ENCODE data around the gene MCRS1.

Gene MCRS1

DNA sequence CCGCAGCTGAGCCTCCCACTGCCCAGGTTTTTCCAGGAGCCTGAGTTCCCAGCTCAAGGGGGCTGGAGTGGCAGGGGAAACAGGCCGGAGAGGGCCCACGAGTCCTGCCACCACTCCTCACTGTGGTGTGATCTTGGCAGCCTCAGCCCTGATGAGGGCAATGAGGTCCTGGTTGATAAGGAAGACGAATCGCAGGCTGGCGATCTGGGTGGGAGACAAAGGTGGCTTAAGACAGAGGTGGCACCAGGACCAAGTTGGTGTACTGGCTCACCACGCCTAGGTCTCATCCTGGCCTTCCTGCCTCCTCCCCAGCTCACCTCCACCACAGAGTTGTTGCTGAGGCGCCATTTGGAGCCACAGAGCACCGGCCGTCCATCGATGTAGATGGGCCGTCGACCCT is 9.4 kb downstream of the MCRS1 start:
- Histone ChIP-seq H3K4me3 (no peak overlapping the region), H3K27ac (no peak overlapping the region)

DNA sequence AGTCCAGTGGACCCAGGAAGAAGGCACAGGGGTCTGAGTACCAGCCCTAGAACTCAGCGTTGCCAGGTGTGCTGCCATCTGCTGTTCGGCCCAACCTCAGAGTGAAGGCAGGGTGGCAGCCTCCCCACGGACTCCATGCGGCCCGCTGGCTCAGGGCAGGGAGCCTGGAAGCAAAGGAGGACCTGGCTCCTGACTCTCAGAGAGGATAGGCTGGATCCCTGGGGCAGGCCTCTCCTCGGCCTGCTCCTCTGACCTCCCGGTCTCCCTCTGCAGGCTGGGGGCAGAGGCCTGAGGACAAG is 10.1 kb downstream of the MCRS1 start:
- no peak overlapping the region for H3K4me3 ChIP-seq
- peak overlapping the region in 1 of 21 experiments; percentile 16 for H3K27ac ChIP-seq

DNA sequence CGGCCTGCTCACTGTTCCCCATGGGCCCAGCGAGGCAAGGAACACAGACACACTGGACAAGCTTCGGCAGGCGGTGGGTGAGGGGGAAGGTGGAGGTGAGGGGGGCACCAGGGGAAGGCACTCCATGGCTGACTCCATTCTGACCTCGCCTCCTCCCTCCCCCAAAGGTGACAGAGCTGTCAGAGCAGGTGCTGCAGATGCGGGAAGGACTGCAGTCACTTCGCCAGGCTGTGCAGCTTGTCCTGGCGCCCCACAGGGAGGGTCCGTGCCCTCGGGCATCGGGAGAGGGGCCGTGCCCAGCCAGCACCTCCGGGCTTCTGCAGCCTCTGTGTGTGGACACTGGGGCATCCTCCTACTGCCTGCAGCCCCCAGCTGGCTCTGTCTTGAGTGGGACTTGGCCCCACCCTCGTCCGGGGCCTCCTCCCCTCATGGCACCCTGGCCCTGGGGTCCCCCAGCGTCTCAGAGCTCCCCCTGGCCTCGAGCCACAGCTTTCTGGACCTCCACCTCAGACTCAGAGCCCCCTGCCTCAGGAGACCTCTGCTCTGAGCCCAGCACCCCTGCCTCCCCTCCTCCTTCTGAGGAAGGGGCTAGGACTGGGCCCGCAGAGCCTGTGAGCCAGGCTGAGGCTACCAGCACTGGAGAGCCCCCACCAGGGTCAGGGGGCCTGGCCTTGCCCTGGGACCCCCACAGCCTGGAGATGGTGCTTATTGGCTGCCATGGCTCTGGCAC is 10.6 kb downstream of the MCRS1 start:
- peak overlapping the region in 1 of 21 experiments; percentile 16 for H3K27ac ChIP-seq

DNA sequence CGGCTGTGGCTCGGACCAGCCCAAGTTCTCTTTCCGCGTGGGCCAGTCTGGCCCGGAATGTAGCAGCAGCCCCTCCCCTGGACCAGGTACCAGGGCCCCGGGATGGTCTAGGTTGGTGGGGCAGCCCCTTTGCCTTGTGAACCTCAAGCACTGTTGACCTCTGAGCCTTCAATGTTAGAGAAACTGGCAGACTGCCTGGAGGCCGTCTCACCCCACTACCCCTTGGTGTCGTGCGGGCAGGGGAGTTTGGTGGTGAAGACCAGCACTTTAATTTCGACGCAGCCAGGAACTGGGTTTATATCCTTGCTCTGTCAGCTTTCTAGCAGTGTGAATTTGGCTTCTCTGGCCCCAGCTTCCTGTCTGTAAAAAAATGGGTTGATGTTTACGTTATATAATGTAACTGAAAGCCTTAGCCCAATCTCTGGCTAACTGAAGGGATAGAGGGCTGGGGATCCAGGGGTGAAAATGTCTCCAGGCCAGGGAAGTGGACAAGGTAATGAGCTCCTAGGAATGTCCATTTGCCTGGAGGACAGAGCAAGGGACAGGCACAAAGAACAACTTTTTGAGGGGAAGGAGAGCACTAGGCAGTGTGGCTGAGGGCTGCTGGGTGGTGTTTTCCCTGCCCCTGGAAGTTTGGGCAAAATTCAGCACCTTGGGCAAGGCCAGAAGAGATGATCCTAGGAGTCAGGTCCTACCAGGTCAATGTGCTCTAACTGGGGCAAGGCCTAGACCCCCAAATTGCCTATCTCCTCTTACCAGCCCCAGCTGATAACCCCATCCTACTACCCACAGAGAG is 11.4 kb downstream of the MCRS1 start:
- Histone ChIP-seq H3K27ac (no peak overlapping the region), H3K4me3 (no peak overlapping the region)

More for the DNA sequence above, 10.6 kb downstream of the MCRS1 start:
- H3K4me3 ChIP-seq = no peak overlapping the region

DNA sequence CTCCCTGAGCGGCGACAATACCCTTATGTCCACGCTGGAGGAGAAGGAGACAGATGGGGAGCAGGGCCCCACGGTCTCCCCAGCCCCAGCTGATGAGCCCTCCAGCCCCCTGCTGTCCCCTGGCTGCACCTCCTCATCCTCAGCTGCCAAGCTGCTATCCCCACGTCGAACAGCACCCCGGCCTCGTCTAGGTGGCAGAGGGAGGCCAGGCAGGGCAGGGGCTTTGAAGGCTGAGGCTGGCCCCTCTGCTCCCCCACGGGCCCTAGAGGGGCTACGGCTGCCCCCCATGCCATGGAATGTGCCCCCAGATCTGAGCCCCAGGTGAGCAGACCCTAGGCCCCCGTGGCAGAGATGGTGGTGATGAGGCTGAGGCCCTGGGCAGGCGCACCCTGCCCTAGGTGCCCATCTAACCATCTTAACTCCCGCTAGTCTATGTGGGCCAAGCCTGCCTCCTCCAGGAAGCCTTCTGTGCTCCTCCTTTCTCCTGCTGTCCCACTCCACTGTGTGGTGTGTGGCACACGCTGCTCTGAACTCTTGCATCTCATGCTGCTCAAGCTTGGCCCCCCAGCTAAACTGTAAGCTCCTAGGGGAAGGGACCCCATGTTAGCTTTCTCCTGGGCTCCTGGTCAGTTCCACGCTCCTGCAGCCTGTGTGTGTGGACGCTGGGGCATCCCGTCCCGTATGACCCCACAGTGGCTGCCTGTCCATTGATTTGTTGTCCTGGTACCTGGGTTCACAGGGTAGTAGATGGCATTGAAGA is 12.1 kb downstream of the MCRS1 start:
- Histone ChIP-seq H3K27ac (no peak overlapping the region), H3K4me3 (no peak overlapping the region)

DNA sequence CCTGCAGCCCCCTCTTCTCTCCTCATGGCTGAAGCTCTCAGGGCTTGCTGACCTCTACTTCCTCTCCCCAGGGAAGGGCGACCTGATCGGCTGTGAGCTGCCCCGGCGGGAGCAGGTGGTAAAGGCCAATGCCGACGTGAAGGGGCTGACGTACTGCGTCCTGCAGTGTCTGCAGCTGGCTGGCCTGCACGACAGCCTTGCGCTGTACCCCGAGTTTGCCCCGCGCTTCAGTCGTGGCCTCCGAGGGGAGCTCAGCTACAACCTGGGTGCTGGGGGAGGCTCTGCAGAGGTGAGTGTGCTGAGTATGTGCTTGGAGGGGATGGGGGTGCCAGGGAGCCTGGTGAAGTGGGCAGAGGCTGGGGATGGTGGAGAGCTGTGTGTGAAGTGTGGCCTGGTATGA is 13.7 kb downstream of the MCRS1 start:
- Histone ChIP-seq H3K27ac (no peak overlapping the region), H3K4me3 (no peak overlapping the region)

DNA sequence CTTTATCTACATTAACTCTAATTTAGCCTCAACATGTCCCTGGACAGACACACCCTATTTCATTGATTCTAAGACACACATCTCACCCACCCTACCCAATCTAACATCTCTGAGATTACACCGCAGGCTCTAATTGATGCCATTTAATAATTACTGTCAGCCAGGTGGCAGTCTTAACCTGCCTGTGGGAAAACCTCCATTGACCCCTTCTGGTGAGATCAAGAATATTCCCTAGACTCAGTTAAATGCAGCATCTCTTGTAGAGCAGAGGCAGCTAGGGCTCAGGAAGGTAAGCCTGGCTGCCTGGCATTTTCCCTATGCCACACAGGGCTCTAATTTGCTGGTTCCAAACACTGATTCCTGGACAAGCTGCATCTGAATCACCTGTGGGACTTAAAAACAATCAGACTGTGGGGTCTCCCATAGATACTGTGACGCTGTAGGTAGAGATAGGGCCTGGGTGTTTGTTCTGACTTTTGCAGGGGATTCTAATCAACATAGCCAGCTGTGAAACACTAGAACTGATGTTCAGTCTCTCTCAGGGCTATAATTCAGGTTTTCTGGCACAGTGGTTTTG is 14.3 kb downstream of the MCRS1 start:
- Histone ChIP-seq H3K4me3 (no peak overlapping the region), H3K27ac (no peak overlapping the region)

DNA sequence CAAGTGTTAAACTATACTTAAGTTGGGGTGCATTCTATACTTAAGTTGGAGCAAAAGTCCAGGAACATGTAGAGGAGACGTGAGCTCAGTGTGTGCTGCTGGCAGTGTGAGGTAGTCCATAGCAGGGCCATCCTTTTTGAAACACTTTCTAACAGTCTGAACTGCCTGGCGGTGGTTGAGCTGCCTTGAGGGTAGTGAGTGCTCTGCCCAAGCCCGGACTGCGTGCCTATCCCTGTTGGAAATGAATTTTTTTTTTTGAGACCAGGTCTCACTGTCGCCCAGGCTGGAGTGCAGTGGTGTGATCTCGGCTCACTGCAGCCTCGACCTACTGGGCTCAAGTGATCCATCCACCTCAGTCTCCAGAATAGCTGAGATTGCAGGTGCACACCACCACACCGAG is 15.0 kb downstream of the MCRS1 start:
- Histone ChIP-seq H3K4me3 (no peak overlapping the region), H3K27ac (no peak overlapping the region)

DNA sequence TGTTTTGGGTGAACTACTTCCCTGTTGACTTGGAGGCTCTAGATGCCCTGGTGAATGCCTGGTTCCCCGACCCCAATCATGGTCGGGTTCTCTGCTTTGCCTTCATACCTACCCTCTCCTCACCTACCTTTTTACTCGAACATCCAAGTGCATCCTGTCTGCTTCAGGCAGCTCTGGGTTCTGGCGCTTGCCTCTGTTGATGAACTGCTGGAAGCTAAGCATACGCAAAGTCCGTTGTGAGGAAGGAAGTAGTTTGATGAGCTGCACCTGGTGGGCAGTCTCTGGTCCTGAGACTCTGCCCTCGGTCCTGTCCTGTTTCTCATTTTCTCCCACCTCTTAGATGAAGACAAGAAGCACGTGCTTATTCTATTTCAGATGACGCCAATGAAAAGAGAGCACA is 15.5 kb downstream of the MCRS1 start:
- no peak overlapping the region for H3K27ac ChIP-seq
- no peak overlapping the region for H3K4me3 ChIP-seq

DNA sequence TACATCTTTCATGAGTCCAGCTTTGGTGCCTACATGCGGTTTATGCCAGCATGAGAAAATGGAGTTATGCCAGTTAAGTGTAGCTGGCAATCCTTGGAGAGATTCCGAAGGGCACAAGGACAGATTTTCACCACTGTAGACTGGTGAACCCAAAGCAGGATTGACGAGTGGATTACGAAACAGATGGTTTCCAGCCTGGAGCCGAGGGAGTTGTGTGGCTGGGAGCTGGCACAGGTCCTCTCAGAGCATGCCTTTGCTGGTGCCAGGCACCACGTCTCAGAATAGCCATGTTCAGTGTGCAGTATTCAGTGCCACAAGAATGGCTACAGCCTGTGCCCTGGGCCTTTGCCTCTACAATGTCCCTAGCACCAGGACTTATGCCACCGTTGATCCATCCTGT is 15.9 kb downstream of the MCRS1 start:
- Histone ChIP-seq H3K27ac (no peak overlapping the region), H3K4me3 (no peak overlapping the region)

DNA sequence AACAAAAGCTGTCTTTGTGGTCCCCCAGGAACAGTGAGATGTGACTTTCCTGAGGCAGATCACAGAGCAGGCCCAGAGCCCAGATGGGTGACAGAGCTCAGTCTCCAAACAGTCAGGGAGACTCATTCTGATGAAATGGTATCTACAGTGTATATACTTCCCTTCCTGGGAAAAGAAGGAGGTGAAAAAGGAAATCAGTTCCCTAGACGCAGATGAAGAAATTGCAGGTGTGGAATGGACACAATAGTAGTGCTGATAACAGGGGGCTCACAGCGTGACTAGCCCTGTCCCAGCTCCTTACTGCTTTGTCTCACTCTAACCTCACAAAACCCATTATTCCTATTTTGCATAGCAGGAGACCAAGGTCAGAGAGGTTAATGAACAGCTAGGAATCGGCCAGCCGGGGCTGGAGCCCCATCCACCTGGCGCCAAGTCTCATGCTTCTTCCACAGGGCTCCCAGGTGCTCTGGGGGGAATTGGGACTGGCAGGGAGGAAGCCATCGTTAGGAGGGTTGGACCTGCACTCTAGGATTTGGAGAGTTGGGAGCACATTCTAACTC is 17.2 kb downstream of the MCRS1 start:
- H3K4me3 ChIP-seq = no peak overlapping the region
- no peak overlapping the region for H3K27ac ChIP-seq

DNA sequence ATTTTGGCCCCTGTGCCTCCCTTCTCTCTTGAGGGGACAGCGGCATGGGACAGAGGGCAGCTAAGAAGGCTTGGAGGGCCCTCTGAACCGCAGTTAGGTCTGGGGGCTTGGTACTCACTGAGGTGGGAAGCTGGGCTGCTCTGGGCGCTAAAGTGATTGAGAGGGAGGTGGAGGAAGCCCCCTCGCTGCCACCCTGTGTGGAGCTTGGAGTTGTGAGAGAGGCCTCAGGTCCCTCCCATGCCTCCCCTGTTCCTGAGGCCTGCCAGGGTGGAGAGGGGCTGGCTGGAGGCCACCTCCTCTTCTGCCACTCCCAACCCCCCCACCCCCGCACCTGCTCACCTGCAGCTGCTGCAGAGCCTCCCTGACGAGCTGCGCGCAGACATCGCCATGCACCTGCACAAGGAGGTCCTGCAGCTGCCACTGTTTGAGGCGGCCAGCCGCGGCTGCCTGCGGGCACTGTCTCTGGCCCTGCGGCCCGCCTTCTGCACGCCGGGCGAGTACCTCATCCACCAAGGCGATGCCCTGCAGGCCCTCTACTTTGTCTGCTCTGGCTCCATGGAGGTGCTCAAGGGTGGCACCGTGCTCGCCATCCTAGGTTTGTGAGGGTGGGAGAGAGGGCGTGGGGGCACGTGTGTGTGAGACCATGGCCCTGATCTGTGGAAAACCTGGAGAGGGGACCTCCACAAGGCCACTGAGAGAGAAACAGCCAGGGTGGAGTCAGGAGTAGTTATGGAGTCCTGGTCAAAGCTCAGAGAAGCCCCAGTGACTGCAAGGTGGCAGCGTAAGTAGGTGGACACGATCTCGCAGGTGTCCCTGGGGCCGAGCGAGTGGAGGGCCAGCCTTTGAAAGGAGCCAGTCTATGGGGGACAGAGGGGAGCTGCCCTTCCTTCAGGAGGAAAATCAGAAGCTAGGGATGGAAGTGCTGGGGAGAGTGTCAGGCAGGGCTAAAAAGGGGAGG is 17.9 kb downstream of the MCRS1 start:
- no peak overlapping the region for H3K27ac ChIP-seq
- peak overlapping the region in 1 of 7 experiments; percentile 21 for H3K4me3 ChIP-seq

DNA sequence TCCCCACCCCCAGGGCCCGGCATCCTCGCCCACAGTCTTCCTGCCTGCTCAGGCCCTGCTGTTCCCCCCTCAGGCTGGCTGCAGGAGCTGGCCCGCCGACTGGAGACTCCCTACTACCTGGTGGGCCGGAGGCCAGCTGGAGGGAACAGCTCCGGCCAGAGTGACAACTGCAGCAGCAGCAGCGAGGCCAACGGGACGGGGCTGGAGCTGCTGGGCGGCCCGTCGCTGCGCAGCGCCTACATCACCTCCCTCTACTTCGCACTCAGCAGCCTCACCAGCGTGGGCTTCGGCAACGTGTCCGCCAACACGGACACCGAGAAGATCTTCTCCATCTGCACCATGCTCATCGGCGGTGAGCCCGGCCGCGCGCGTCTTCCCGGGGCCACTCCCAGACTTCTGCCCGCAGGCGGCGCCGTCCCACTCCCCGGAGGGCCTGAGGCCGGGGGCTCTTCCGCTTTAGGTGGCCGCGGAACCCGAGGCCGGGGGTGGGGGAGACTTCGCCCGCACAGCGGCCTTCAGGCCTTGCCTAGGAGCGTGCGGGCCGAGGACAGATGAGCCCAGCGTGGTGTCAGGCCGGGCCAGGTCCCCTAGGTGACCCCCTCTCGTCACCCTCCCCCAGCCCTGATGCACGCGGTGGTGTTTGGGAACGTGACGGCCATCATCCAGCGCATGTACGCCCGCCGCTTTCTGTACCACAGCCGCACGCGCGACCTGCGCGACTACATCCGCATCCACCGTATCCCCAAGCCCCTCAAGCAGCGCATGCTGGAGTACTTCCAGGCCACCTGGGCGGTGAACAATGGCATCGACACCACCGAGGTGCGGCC is 18.9 kb downstream of the MCRS1 start:
- peak overlapping the region; percentile 14 to 33 (median 16) for H3K4me3 ChIP-seq
- no peak overlapping the region for H3K27ac ChIP-seq

DNA sequence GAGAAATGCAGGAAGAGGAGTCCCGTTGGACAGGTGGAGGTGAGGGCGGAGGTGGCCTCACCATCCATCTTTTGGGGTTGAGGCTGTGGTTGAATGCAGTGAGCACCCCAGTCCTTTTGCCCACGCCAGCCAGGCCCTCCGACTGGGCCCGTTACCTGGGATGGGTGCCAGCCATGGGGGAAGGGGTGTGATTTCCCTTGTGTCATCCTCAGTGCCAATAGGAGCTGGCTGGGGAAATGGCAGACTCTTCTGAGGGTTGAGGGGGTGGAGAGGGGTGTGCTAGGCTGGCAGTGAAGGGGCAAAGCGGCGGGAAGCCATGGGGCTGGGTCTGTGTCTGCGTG is 19.5 kb downstream of the MCRS1 start:
- peak overlapping the region in 2 of 7 experiments; percentile 14 to 33 for H3K4me3 ChIP-seq

DNA sequence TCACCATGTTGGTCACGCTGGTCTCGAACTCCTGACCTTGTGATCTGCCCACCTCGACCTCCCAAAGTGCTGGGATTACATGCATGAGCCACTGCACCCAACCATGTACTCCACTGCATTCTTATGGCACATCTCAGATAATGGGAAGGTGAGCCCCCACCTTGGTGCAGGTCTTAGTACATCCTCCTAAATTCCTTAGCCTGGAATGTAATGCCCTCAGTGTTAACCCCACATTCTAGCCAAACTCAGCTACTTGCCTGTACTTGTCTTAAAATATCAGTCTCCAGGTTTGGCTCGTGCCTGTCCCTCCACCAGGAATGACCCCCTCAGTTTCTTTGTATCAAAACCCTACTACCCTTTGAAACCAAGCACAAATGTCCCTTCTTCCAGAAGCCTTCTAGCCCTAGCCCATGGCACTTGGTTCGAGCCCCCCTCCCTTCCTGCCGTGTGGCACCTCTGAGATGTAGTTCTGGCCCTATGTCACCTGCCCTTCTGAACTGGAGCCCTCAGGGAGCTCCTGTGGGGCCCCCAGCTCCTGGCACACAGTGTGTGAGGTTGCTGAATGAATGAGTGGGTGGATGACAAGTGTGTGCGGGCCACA is 20.8 kb downstream of the MCRS1 start:
- Histone ChIP-seq H3K27ac (no peak overlapping the region), H3K4me3 (no peak overlapping the region)

More for the DNA sequence above, 19.5 kb downstream of the MCRS1 start:
- H3K27ac ChIP-seq = no peak overlapping the region

DNA sequence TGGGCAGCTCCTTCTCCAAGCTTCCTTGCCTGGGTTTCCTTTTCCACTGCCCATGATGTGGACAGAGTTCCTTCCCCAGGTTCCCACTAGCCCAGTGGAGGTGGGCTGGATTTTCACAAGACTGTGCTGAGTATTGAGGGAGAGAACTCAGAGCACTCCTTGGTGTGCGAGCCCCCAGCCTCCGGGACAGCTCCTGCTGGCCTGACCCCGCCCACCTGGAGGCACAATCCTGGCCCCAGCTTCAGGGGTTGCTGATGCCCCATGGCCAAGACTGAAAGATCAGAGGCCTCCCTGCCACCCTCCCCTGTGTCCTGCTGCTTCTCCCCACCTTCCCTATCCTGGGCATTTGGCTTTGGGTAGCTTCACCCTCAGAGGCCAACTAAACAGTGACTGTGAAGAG is 21.5 kb downstream of the MCRS1 start:
- no peak overlapping the region for H3K4me3 ChIP-seq
- no peak overlapping the region for H3K27ac ChIP-seq

DNA sequence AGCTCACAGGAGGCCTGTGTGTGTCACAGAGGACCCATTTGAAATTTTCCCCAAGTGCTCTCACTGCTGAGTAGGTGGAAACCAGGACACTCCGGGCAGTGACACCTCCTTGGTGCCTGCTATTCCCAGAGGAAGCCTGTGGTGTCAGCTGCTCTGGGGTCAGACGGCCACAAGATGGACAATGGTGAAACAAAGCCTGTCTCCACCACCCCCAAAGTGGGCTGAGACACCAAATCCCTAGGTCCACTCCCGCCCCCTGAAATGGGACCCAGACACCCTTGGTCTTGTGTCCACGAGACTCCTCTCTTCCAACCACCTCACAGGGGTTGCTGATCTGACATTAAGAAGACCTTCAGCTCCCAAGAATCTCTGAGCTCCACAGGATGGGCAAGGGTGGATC is 22.1 kb downstream of the MCRS1 start:
- Histone ChIP-seq H3K4me3 (no peak overlapping the region), H3K27ac (no peak overlapping the region)

Data from skin epidermis (tissue), 12 donors.